ENCODE results near the gene SULF2.

DNA sequence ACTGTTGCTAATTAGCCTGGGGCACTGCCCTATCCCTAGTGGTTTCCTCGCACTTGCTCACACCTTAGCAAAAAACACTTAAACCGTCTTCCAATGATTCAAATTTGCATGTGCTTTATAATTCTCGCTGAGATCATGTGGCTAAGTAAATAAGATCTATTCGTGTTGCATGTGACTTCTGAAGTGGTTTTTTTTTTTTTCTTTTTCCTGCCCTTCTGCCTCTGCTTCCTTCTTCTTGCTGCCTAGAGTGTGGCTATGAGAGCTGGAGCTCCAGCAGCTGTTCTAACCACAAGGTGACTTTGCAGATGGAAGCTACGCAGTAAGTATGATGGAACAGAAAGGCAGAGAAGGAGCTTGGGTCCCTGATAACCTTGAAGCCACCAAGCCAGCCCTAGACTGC is 36.5 kb downstream of the SULF2 start:
- TF ChIP-seq NFIC (IDR thresholded peaks at IDR 0.05) (no peak), TEAD4 (IDR thresholded peaks at IDR 0.05) (no peak), EP300 (IDR thresholded peaks at IDR 0.05; ENCODE audit: borderline replicate concordance) (no peak), EGR1 (IDR thresholded peaks at IDR 0.05) (no peak), FOXM1 (IDR thresholded peaks at IDR 0.05; ENCODE audit: borderline replicate concordance, low read depth) (no peak), TAF1 (IDR thresholded peaks at IDR 0.05; ENCODE audit: low read depth) (no peak), REST (IDR thresholded peaks at IDR 0.05; ENCODE audit: low read depth) (no peak), ZBTB7A (IDR thresholded peaks at IDR 0.05; ENCODE audit: low read depth) (no peak), CREB1 (IDR thresholded peaks at IDR 0.05; ENCODE audit: low read depth) (no peak)
